ENCODE measurements around the gene PHLDA2. TPM values are rescaled to one million over a fixed set of nuclear protein-coding genes. Genes with fewer than 3 reads are reported as not detected.
A peak's percentile ranks its signal among the peaks of the same experiment; 100 is the strongest.

Gene PHLDA2
- polyA plus RNA-seq, 1 donor (not counting 4 experiments of a cell fraction or from before 2014, with no cell fraction given), result 24.3 TPM

DNA sequence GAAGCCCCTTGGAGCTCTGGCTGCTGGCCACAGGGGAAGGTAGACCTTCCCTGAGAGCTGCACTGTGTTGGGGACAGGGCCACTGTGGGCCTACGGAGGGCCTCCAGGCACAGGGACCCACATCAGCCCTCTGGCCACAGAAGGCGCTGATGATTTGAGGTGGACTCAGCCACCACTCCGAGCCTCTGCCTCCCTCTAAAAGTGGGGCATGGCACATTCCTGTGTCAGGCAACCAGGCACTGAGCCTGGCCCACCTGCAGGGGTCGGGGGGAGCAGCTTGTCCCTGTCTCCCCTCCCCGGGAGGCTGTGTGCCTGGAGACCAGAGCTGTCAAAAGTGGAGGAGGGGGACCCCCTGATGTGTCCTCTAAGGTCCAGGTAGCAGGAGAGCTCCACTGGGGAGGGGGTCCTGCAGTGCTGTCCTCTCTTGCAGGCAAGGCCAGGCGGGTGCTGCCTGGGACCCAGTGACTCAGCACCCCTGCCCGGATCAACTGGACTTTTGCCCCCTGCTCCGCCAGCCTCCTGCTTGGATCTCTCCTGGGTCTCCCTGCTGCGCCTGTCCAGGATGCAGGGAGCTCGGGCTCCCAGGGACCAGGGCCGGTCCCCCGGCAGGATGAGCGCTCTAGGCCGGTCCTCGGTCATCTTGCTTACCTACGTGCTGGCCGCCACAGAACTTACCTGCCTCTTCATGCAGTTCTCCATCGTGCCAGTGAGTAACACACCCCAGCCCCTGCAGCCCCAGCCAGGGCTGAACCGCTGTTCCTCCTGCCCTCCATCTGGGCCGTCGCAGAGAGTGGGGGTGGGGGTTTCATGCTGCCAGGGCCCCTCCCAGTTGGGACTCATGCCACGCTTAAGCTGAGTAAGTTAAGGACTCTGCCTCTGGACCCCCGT lies 26.2 kb downstream of the PHLDA2 start:
- no peak for DNase-seq (ENCODE audit: low read depth, low spot score)
- H3K4me3 ChIP-seq (ENCODE audit: control insufficient read depth in 2 of 3, extremely low read depth in 1 of 3, insufficient read depth in 2 of 3, low read depth in 1 of 3, low read length in 3 of 3), result peak overlapping the region; percentile 60 to 72 (median 71)
- no peaks in the 10 kb centered on the region for H3K27me3 ChIP-seq (ENCODE audit: control insufficient read depth, extremely low read depth, insufficient read depth, low read length)
- H3K4me1 ChIP-seq (ENCODE audit: control insufficient read depth, extremely low read depth, insufficient read depth, low read length), result peaks cover 48% of the 10 kb centered on the region
- H3K36me3 ChIP-seq (ENCODE audit: control insufficient read depth in 2 of 2, extremely low read depth in 1 of 2, insufficient read depth in 2 of 2, low read length in 2 of 2), result no peaks in the 10 kb centered on the region
- no peaks in the 10 kb centered on the region for H3K9me3 ChIP-seq (ENCODE audit: control insufficient read depth, low read depth, low read length)
- H4K20me1 ChIP-seq (ENCODE audit: control insufficient read depth, extremely low read depth, insufficient read depth, low read length), result no peaks in the 10 kb centered on the region
- H3K79me2 ChIP-seq (ENCODE audit: control insufficient read depth, insufficient read depth, low read length), result no peaks in the 10 kb centered on the region
- peak overlapping the region; percentile 80 for H3K4me2 ChIP-seq (ENCODE audit: control insufficient read depth, extremely low read depth, insufficient read depth, low read depth, low read length)
- no peak for FAIRE-seq
- dilution Hi-C loops (cut with MboI; ENCODE audit: extremely low pct_ligation_motif_present, low sequenced_read_pairs), result no loop called here
- no peak overlapping the region for H2AFZ ChIP-seq (ENCODE audit: control insufficient read depth, low read length)
- peak overlapping the region; percentile 62 for H3K9ac ChIP-seq (ENCODE audit: control insufficient read depth, extremely low read depth, insufficient read depth, low read length)
- peak overlapping the region; percentile 70 for H3K27ac ChIP-seq (ENCODE audit: control insufficient read depth, insufficient read depth, low read length)
- TF ChIP-seq EZH2 (IDR thresholded peaks at IDR 0.05; ENCODE audit: low read length), result no peak
- TF ChIP-seq, protein P1, sequence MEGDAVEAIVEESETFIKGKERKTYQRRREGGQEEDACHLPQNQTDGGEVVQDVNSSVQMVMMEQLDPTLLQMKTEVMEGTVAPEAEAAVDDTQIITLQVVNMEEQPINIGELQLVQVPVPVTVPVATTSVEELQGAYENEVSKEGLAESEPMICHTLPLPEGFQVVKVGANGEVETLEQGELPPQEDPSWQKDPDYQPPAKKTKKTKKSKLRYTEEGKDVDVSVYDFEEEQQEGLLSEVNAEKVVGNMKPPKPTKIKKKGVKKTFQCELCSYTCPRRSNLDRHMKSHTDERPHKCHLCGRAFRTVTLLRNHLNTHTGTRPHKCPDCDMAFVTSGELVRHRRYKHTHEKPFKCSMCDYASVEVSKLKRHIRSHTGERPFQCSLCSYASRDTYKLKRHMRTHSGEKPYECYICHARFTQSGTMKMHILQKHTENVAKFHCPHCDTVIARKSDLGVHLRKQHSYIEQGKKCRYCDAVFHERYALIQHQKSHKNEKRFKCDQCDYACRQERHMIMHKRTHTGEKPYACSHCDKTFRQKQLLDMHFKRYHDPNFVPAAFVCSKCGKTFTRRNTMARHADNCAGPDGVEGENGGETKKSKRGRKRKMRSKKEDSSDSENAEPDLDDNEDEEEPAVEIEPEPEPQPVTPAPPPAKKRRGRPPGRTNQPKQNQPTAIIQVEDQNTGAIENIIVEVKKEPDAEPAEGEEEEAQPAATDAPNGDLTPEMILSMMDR (optimal IDR thresholded peaks at IDR 0.05 in 1 of 3, IDR thresholded peaks at IDR 0.05 in 1 of 3, conservative IDR thresholded peaks at IDR 0.05 in 1 of 3; ENCODE audit: extremely low read depth in 1 of 3, insufficient read depth in 2 of 3, low read length in 3 of 3), result peak in 1 of 3 experiments; percentile 3
- H3K9me1 ChIP-seq (ENCODE audit: control insufficient read depth, extremely low read depth, insufficient read depth, low read length), result no peaks in the 10 kb centered on the region

DNA sequence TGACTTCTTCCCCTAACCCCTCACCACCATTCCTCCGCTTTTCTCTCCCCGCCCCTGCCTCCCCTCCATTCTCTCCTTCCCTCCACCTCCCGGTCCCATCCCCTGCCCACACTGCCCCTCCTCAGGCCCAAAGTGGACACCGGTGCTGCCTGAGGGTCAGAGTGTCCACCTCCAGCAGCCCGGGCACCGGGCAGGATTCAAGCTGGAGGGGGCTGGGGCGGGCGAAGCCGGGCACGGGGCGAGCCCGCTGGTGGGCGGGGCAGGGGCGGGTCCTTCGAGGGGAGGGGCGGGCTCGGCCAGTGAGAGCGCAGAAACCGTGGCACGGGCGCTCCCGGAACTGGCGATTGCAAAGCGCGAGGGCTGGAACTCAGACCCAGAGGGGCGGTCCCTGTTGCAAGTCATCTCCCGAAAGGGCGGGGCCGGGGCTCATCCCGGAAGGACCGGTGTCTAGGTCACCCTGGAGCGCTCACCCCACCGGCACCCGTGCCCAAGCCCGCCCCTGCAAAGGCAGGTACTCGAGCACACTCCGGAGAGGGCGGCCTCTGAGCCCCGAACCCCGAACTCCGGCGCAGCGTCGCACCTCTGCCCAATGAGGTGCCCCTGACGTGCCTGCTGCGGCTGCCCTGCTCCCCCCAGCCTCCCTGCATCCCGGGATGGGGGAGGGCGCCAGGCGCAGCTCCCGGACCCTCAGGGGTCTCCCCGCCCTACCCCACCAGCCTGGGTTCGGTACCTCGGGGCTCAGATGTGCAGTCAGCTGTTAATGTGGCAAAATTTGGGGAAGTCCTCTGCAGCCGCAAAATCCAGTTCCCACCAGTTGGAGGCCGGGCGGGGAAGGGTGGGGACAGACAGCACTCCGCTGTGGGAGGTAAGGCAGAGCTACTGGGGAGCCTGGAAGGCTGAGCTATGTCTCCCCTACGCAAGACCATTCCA lies 27.1 kb downstream of the PHLDA2 start:
- Histone ChIP-seq H3K27me3 (ENCODE audit: control insufficient read depth, extremely low read depth, insufficient read depth, low read length) (no peaks in the 10 kb centered on the region), H3K4me2 (ENCODE audit: control insufficient read depth, extremely low read depth, insufficient read depth, low read depth, low read length) (peak overlapping the region; percentile 80), H3K27ac (ENCODE audit: control insufficient read depth, insufficient read depth, low read length) (peak overlapping the region; percentile 74), H3K9me1 (ENCODE audit: control insufficient read depth, extremely low read depth, insufficient read depth, low read length) (no peaks in the 10 kb centered on the region), H2AFZ (ENCODE audit: control insufficient read depth, low read length) (peak overlapping the region; percentile 70), H3K9ac (ENCODE audit: control insufficient read depth, extremely low read depth, insufficient read depth, low read length) (peak overlapping the region; percentile 68), H4K20me1 (ENCODE audit: control insufficient read depth, extremely low read depth, insufficient read depth, low read length) (no peaks in the 10 kb centered on the region), H3K9me3 (ENCODE audit: control insufficient read depth, low read depth, low read length) (no peaks in the 10 kb centered on the region), H3K4me1 (ENCODE audit: control insufficient read depth, extremely low read depth, insufficient read depth, low read length) (peaks cover 49% of the 10 kb centered on the region), H3K36me3 (ENCODE audit: control insufficient read depth in 2 of 2, extremely low read depth in 1 of 2, insufficient read depth in 2 of 2, low read length in 2 of 2) (no peaks in the 10 kb centered on the region), H3K79me2 (ENCODE audit: control insufficient read depth, insufficient read depth, low read length) (no peaks in the 10 kb centered on the region), H3K4me3 (ENCODE audit: control insufficient read depth in 2 of 3, extremely low read depth in 1 of 3, insufficient read depth in 2 of 3, low read depth in 1 of 3, low read length in 3 of 3) (peak overlapping the region; percentile 60 to 72 (median 71))
- dilution Hi-C loops (cut with MboI; ENCODE audit: extremely low pct_ligation_motif_present, low sequenced_read_pairs), result no loop called here
- peak; percentile 77 for DNase-seq (ENCODE audit: low read depth, low spot score)
- TF ChIP-seq, protein P1 (optimal IDR thresholded peaks at IDR 0.05 in 1 of 3, IDR thresholded peaks at IDR 0.05 in 1 of 3, conservative IDR thresholded peaks at IDR 0.05 in 1 of 3; ENCODE audit: extremely low read depth in 1 of 3, insufficient read depth in 2 of 3, low read length in 3 of 3), result no peak
- no peak for TF ChIP-seq EZH2 (IDR thresholded peaks at IDR 0.05; ENCODE audit: low read length)
- peak; percentile 34 for FAIRE-seq

Data from keratinocyte (primary cell).